ENCODE results near the gene MYOF. TPM values are rescaled to one million over a fixed set of nuclear protein-coding genes. Genes with fewer than 3 reads are reported as not detected.

MYOF gene
- total and polyA plus RNA-seq, 7 donors, result 0.70 to 9.4 (median 4.2) TPM

DNA sequence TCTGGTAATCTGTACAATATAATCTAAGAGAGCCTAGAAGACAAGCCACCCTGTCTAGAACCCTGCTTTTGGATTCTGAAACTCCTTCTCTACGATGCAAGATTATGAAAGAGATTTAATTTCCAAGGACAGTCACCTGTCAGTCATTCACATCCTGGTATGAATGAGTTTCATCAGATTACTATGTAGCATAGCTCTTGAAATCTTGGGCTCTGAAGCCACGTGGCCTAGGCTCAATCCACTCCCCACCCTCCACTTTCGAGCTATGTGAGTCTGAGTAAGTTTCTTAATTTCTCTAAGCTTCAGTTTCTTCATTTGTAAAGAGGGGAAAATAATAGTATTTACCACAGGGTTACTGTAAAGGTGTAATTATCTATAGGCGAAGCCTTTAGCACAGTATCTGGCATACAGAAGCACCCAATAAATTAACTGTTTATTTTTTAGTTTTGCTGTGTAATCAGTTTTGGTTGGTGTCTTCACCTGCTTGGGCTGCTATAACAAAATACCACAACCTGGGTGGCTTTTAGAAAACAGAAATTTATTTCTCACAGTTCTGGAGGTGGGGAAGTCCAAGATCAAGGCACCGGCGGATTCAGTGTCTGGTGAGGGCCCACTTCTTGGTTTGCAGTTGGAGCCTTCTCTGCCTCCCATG lies 71.3 kb downstream of the MYOF start:
- WGBS, 3 donors, result 74 to 94% (median 81%) methylated on average over 6 of the region's 6 CpGs
- H3K27me3 ChIP-seq (ENCODE audit: insufficient read depth in 3 of 3, low read length in 2 of 3), result no peaks in the 10 kb centered on the region
- no peaks in the 10 kb centered on the region for H3K36me3 ChIP-seq (ENCODE audit: insufficient read depth in 1 of 2, low read depth in 1 of 2)
- no peaks in the 10 kb centered on the region for H3K9me3 ChIP-seq
- TF ChIP-seq CTCF (IDR thresholded peaks at IDR 0.05), result no peak
- DNase-seq (no peak), ATAC-seq (no peak)
- no peak overlapping the region for H3K4me3 ChIP-seq
- intact Hi-C loops (cut with DNase I), result no loop called here
- no peak overlapping the region for H3K27ac ChIP-seq
- H3K4me1 ChIP-seq, result no peaks in the 10 kb centered on the region

DNA sequence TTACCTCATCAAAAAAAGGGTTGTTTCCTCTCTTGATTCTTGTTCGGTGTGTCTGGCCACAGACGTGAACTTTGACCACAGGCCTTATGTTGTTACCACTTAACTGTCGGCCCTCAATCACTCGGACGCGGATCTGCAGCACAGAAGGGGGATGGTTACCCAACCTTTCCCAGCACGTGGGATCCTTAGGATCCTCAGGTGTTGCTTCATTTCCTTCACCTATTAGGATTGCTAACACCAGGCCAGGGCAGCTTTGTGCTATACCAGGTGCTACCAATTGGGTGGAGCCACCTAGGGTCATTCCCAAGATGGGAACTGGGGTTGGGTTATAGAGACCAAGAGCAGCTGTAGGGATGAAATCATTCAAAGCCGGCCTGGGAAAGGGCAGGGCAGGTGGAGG lies 73.4 kb downstream of the MYOF start:
- no peak for TF ChIP-seq CTCF (IDR thresholded peaks at IDR 0.05)
- ATAC-seq, result no peak
- H3K4me1 ChIP-seq, result no peaks in the 10 kb centered on the region
- H3K27me3 ChIP-seq (ENCODE audit: insufficient read depth in 3 of 3, low read length in 2 of 3), result no peaks in the 10 kb centered on the region
- no peak overlapping the region for H3K4me3 ChIP-seq
- H3K9me3 ChIP-seq, result no peaks in the 10 kb centered on the region
- intact Hi-C loops (cut with DNase I), result no loop called here
- WGBS, 3 donors, result 77 to 79% (median 78%) methylated on average over 8 of the region's 8 CpGs
- DNase-seq, result no peak
- H3K36me3 ChIP-seq (ENCODE audit: insufficient read depth in 1 of 2, low read depth in 1 of 2), result no peaks in the 10 kb centered on the region
- H3K27ac ChIP-seq, result no peak overlapping the region

- ATAC-seq (no peak), DNase-seq (no peak)
- Histone ChIP-seq H3K27ac (no peak overlapping the region), H3K4me3 (no peak overlapping the region), H3K27me3 (ENCODE audit: insufficient read depth in 3 of 3, low read length in 2 of 3) (no peaks in the 10 kb centered on the region), H3K4me1 (no peaks in the 10 kb centered on the region), H3K9me3 (no peaks in the 10 kb centered on the region), H3K36me3 (ENCODE audit: insufficient read depth in 1 of 2, low read depth in 1 of 2) (no peaks in the 10 kb centered on the region)
- intact Hi-C loops (cut with DNase I), result no loop called here
- 67 to 80% (median 79%) methylated on average over 11 of the region's 11 CpGs for WGBS, 3 donors
- no peak for TF ChIP-seq CTCF (IDR thresholded peaks at IDR 0.05)
Observed at GRCh38 chr10:93406364-93407145, 75.6 kb downstream of the MYOF start.

- Histone ChIP-seq H3K9me3 (no peaks in the 10 kb centered on the region), H3K4me3 (no peak overlapping the region), H3K27ac (no peak overlapping the region), H3K4me1 (no peaks in the 10 kb centered on the region), H3K27me3 (ENCODE audit: insufficient read depth in 3 of 3, low read length in 2 of 3) (no peaks in the 10 kb centered on the region), H3K36me3 (ENCODE audit: insufficient read depth in 1 of 2, low read depth in 1 of 2) (no peaks in the 10 kb centered on the region)
- WGBS, 3 donors, result 62 to 66% (median 63%) methylated on average over 3 of the region's 3 CpGs
- ATAC-seq (no peak), DNase-seq (no peak)
- TF ChIP-seq CTCF (IDR thresholded peaks at IDR 0.05), result no peak
- intact Hi-C loops (cut with DNase I), result no loop called here
Observed at GRCh38 chr10:93404048-93404354, 78.1 kb downstream of the MYOF start.

All from psoas muscle (tissue), 8 donors.